ENCODE data around the gene SPATC1L.
"Not testable (repeated sequence)": the region's sequence is repeated elsewhere in the genome, so short reads cannot be mapped to it uniquely, and the experiment has no call there.

Gene SPATC1L

DNA sequence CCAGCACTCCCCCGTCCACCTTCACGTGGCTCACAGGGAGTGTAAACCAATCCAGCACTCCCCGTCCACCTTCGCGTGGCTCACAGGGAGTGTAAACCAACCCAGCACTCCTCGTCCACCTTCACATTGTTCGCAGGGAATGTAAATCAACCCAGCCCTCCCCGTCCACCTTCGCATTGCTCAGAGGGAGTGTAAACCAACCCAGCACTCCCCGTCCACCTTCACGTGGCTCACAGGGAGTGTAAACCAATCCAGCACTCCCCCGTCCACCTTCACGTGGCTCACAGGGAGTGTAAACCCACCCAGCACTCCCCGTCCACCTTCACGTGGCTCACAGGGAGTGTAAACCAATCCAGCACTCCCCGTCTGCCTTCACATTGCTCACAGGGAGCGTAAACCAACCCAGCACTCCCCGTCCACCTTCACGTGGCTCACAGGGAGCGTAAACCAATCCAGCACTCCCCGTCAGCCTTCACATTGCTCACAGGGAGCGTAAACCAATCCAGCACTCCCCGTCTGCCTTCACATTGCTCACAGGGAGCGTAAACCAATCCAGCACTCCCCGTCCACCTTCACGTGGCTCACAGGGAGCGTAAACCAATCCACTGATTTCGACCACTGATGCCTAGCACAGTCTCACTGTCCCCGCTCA is 43.8 kb downstream of the SPATC1L start:
- not testable (repeated sequence) for H3K36me3 ChIP-seq (ENCODE audit: control insufficient read depth, insufficient read depth, low read length, severe bottlenecking); H3K4me3 ChIP-seq (ENCODE audit: low read length); H3K4me1 ChIP-seq (ENCODE audit: control insufficient read depth, insufficient read depth, low read length); DNase-seq (ENCODE audit: low read depth); H3K27me3 ChIP-seq (replicated peaks; ENCODE audit: control insufficient read depth, insufficient read depth, low read length); H3K9ac ChIP-seq (ENCODE audit: low read length); H3K9me3 ChIP-seq (ENCODE audit: control insufficient read depth, low read length)

DNA sequence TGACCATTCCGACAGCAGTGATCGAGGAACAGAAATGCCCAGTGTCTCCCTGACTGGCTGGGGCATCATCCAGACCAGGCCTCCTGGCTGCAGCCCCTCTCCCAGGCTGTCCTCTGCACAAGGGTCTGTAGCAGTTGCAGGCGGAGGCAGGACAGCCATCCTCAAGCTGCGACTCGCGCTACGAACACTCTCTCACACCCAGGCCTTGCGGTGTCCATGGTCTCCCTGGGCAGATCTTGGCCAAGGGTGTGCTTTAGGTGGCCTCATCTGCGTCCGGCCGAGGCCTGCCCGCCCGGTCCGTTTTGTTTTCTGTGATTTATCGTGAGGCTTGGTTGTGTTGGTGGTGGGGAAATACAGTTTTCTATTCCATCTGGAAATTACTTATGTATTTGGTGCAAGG is 44.6 kb downstream of the SPATC1L start:
- Histone ChIP-seq H3K36me3 (ENCODE audit: control insufficient read depth, insufficient read depth, low read length, severe bottlenecking) (no peaks in the 10 kb centered on the region), H3K9me3 (ENCODE audit: control insufficient read depth, low read length) (no peaks in the 10 kb centered on the region), H3K4me1 (ENCODE audit: control insufficient read depth, insufficient read depth, low read length) (peaks cover 6% of the 10 kb centered on the region), H3K9ac (ENCODE audit: low read length) (no peak overlapping the region), H3K4me3 (ENCODE audit: low read length) (no peak overlapping the region), H3K27me3 (replicated peaks; ENCODE audit: control insufficient read depth, insufficient read depth, low read length) (peaks cover 10% of the 10 kb centered on the region)
- DNase-seq (ENCODE audit: low read depth), result no peak

DNA sequence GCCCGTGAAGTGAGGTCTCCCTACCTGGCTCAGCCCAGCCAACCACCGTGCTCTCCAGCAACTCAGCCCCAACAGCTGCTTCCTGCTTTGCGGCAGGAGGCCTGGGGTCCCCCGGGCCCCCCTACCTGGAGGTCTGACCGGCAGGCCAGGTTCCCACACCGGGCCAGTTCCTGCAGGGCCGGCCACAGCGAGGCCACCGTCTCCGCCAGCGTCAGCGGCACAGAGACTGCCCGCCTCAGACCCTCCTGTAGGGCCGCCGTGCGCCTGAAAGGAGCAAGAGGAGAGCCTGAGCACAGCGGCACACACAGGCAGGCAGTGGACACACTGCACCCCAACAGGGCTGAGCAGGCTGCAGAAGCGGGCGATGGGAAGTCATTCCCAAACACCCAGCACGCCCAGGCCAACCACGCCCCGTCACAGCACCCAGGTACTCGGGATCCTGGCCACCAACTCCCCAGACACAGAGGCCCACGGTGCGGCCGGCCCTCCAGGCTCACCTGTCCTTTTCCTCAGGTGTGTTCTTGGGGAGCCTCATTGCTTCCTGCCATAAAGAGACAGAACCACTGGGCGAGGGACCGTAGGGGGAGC is 45.8 kb downstream of the SPATC1L start:
- Histone ChIP-seq H3K36me3 (ENCODE audit: control insufficient read depth, insufficient read depth, low read length, severe bottlenecking) (no peaks in the 10 kb centered on the region), H3K9me3 (ENCODE audit: control insufficient read depth, low read length) (no peaks in the 10 kb centered on the region), H3K4me1 (ENCODE audit: control insufficient read depth, insufficient read depth, low read length) (no peaks in the 10 kb centered on the region), H3K27me3 (replicated peaks; ENCODE audit: control insufficient read depth, insufficient read depth, low read length) (peaks cover 10% of the 10 kb centered on the region), H3K4me3 (ENCODE audit: low read length) (no peak overlapping the region), H3K9ac (ENCODE audit: low read length) (no peak overlapping the region)
- DNase-seq (ENCODE audit: low read depth), result no peak

DNA sequence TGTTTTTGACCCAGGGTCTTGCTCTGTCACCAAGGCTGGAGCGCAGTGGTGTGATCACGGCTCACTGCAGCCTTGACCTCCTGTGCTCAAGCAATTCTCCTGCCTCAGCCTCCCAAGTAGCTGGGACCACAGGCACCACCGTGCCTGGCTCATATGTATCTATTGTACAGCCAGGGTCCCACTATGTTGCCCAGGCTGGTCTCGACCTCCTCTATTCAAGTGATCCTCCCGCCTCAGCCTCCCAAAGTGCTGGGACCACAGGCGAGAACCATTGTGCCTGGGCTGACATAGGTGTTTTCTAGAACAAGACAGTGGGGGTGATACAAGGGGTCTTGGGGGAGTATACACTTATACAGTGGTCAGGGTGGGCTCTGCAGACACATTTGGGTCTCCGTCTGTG is 46.4 kb downstream of the SPATC1L start:
- Histone ChIP-seq H3K36me3 (ENCODE audit: control insufficient read depth, insufficient read depth, low read length, severe bottlenecking) (no peaks in the 10 kb centered on the region), H3K4me3 (ENCODE audit: low read length) (no peak overlapping the region), H3K9ac (ENCODE audit: low read length) (no peak overlapping the region), H3K4me1 (ENCODE audit: control insufficient read depth, insufficient read depth, low read length) (no peaks in the 10 kb centered on the region), H3K27me3 (replicated peaks; ENCODE audit: control insufficient read depth, insufficient read depth, low read length) (peaks cover 10% of the 10 kb centered on the region), H3K9me3 (ENCODE audit: control insufficient read depth, low read length) (no peaks in the 10 kb centered on the region)
- no peak for DNase-seq (ENCODE audit: low read depth)

DNA sequence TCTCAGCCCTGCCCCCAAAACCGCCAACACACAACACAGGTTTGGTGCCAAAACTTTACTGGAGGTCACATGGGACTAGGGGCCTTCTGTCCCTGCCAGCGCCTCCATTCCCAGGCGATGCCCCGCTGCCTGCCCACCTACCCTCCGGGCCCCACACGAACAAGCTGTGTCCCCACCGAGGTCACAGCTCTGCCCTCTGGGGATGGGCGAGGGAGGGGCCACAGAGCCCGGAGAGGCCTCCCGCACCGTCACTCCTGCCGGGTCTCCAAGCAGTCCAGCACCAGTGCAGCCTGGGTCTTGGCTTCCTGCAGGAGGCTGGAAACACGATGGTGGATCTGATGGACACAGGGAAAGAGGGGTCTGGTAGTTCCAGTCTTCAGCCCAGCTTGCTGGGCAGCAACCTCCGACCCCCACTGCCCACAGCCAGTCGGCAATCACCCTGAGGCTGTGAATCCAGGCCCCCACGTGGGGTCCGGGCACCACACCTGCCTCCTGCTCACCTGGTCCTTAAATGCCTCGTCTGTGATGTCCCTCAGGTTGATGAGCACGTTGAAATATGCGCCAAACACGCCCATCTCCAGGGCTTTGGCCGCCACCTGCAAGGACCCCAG is 47.4 kb downstream of the SPATC1L start:
- Histone ChIP-seq H3K9ac (ENCODE audit: low read length) (no peak overlapping the region), H3K36me3 (ENCODE audit: control insufficient read depth, insufficient read depth, low read length, severe bottlenecking) (no peaks in the 10 kb centered on the region), H3K9me3 (ENCODE audit: control insufficient read depth, low read length) (no peaks in the 10 kb centered on the region), H3K4me3 (ENCODE audit: low read length) (no peak overlapping the region), H3K4me1 (ENCODE audit: control insufficient read depth, insufficient read depth, low read length) (no peaks in the 10 kb centered on the region), H3K27me3 (replicated peaks; ENCODE audit: control insufficient read depth, insufficient read depth, low read length) (peaks cover 10% of the 10 kb centered on the region)
- no peak for DNase-seq (ENCODE audit: low read depth)

DNA sequence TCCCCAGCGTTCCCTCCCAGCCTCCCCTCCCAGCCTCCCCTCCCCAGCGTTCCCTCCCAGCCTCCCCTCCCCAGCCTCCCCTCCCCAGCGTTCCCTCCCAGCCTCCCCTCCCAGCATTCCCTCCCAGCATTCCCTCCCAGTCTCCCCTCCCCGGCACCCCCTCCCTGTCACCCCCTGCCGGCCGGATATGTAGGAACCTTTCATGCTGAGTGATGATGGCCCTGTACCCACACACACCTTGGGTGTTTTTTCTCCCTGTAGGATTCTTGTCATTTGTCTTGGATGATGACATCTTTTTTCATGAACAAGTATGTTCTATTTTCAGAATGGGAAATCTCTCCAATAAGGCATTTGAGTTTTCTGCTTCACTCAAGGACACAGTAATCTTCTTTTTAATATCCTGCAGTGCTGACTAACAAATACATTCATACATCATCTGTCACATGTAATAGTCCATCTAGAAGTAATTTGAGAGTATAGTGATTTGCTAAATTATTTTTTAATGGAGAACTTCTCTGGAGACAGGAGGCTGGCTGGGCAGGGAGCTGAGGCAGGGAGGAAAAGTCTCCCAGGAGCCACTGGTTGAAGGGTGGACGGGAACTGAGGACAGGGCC is 48.4 kb downstream of the SPATC1L start:
- Histone ChIP-seq H3K9ac (ENCODE audit: low read length) (no peak overlapping the region), H3K9me3 (ENCODE audit: control insufficient read depth, low read length) (no peaks in the 10 kb centered on the region), H3K27me3 (replicated peaks; ENCODE audit: control insufficient read depth, insufficient read depth, low read length) (peaks cover 10% of the 10 kb centered on the region), H3K36me3 (ENCODE audit: control insufficient read depth, insufficient read depth, low read length, severe bottlenecking) (no peaks in the 10 kb centered on the region), H3K4me3 (ENCODE audit: low read length) (no peak overlapping the region), H3K4me1 (ENCODE audit: control insufficient read depth, insufficient read depth, low read length) (no peaks in the 10 kb centered on the region)
- DNase-seq (ENCODE audit: low read depth), result no peak

DNA sequence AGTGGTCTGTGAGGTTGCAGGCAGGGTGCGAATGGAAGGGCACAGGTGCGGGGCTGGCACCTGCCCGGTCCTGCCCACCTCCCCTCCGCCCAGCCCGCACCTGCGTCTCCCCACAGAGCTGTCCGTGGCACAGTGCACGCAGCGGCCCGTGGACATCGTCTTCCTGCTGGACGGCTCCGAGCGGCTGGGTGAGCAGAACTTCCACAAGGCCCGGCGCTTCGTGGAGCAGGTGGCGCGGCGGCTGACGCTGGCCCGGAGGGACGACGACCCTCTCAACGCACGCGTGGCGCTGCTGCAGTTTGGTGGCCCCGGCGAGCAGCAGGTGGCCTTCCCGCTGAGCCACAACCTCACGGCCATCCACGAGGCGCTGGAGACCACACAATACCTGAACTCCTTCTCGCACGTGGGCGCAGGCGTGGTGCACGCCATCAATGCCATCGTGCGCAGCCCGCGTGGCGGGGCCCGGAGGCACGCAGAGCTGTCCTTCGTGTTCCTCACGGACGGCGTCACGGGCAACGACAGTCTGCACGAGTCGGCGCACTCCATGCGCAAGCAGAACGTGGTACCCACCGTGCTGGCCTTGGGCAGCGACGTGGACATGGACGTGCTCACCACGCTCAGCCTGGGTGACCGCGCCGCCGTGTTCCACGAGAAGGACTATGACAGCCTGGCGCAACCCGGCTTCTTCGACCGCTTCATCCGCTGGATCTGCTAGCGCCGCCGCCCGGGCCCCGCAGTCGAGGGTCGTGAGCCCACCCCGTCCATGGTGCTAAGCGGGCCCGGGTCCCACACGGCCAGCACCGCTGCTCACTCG is 52.2 kb downstream of the SPATC1L start:
- no peak overlapping the region for H3K4me3 ChIP-seq (ENCODE audit: low read length)
- H3K9me3 ChIP-seq (ENCODE audit: control insufficient read depth, low read length), result no peaks in the 10 kb centered on the region
- H3K9ac ChIP-seq (ENCODE audit: low read length), result no peak overlapping the region
- H3K4me1 ChIP-seq (ENCODE audit: control insufficient read depth, insufficient read depth, low read length), result no peaks in the 10 kb centered on the region
- H3K36me3 ChIP-seq (ENCODE audit: control insufficient read depth, insufficient read depth, low read length, severe bottlenecking), result peaks cover 34% of the 10 kb centered on the region
- H3K27me3 ChIP-seq (replicated peaks; ENCODE audit: control insufficient read depth, insufficient read depth, low read length), result no peaks in the 10 kb centered on the region
- no peak for DNase-seq (ENCODE audit: low read depth)

DNA sequence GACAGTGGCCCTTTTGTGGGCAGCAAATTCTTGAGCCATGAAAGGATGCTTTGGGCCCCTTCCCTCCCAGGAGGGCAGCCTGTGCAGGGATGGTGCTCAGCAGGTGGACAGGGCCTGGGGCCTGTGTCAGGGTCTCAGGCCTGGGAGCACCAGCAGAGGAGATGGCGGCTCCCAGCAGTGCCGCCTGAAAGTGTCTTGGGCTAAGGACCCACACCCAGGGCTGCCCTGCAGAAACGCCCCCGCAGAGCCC is 52.7 kb downstream of the SPATC1L start:
- Histone ChIP-seq H3K4me3 (ENCODE audit: low read length) (no peak overlapping the region), H3K9me3 (ENCODE audit: control insufficient read depth, low read length) (no peaks in the 10 kb centered on the region), H3K4me1 (ENCODE audit: control insufficient read depth, insufficient read depth, low read length) (no peaks in the 10 kb centered on the region), H3K9ac (ENCODE audit: low read length) (no peak overlapping the region), H3K27me3 (replicated peaks; ENCODE audit: control insufficient read depth, insufficient read depth, low read length) (no peaks in the 10 kb centered on the region), H3K36me3 (ENCODE audit: control insufficient read depth, insufficient read depth, low read length, severe bottlenecking) (peaks cover 40% of the 10 kb centered on the region)
- DNase-seq (ENCODE audit: low read depth), result no peak

DNA sequence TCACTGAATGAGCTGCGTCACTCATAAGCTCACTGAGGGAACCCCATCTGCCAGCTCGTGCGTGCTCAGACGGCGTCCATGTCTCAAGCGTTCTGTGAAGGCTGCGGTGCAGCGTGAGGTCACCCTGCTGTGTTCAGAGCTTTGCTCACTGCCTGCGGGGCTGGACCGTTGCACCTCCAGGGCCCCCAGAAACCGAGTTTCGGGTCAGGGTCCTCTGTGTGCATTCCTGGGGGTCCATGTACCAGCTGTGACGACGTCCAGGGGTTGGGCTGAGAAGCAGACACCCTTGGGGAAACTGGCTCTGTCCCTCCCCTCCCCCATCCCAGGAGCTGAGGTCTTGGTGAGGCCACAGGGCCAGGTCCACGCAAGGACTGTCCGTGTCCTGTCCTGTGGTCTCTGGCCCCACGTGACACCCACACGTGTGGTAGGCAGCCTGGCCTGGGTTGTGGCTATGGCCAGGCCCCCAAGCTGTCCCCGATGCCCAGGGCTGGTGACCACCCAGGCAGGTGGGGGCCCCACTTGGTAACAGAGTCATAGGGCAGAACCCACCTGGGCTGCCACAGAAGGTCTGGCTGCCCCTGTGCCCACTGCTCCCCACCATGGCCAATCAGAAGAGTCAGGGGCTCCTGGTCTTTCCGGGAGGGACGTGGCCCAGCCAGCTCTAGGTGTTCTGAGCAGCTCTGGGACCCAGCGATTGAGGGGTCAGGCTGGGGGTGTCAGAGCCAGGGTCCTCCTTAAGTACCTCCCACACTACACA is 53.2 kb downstream of the SPATC1L start:
- no peaks in the 10 kb centered on the region for H3K4me1 ChIP-seq (ENCODE audit: control insufficient read depth, insufficient read depth, low read length)
- no peak for DNase-seq (ENCODE audit: low read depth)
- no peak overlapping the region for H3K4me3 ChIP-seq (ENCODE audit: low read length)
- H3K9ac ChIP-seq (ENCODE audit: low read length), result peak overlapping the region; percentile 0
- H3K27me3 ChIP-seq (replicated peaks; ENCODE audit: control insufficient read depth, insufficient read depth, low read length), result no peaks in the 10 kb centered on the region
- H3K36me3 ChIP-seq (ENCODE audit: control insufficient read depth, insufficient read depth, low read length, severe bottlenecking), result peaks cover 45% of the 10 kb centered on the region
- no peaks in the 10 kb centered on the region for H3K9me3 ChIP-seq (ENCODE audit: control insufficient read depth, low read length)

DNA sequence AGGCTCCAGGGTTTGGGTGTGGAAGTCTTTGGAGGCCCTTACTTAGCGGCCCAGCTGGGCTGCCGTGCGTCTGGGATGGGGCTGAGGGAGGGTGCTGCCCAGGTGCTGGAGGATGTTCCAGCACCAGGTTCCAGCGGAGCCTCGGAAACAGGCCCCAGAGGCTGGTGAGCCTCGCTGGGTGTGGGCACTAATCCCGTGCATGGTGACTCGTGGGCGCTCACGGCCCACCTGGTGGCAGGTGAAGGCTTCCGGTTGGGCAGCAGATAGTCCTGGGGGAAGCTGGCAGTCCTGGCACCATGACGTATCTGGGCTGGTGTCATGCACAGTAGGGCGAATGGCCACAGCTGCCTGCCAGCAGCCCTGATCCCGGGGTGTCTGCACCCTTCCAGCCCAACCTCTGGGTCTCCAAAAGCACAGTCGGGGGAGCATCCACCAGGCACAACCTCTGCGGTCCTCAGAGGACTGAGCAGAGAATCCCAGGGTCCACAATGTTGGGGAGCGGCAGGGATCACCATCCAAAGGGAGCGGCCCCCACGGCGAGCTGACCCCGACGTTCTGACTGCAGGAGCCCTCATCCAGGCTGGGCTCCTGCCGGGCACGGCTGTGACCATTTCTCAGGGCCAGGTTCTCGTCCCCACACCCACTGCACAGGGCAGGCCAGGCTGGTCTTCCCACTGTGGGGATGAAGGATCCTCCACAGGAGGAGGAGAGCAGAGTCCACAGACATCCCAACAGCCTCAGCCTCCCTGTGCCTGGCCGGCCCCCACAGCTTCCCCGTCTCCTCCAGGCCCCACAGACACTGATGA is 54.2 kb downstream of the SPATC1L start:
- Histone ChIP-seq H3K4me1 (ENCODE audit: control insufficient read depth, insufficient read depth, low read length) (no peaks in the 10 kb centered on the region), H3K9ac (ENCODE audit: low read length) (peak overlapping the region; percentile 0), H3K36me3 (ENCODE audit: control insufficient read depth, insufficient read depth, low read length, severe bottlenecking) (peaks cover 54% of the 10 kb centered on the region), H3K27me3 (replicated peaks; ENCODE audit: control insufficient read depth, insufficient read depth, low read length) (no peaks in the 10 kb centered on the region), H3K9me3 (ENCODE audit: control insufficient read depth, low read length) (no peaks in the 10 kb centered on the region), H3K4me3 (ENCODE audit: low read length) (no peak overlapping the region)
- no peak for DNase-seq (ENCODE audit: low read depth)
